Measurements from ENCODE around the gene ZC3H7A. TPM values are rescaled to one million over a fixed set of nuclear protein-coding genes. Genes with fewer than 3 reads are reported as not detected.

Gene ZC3H7A
- total and polyA plus RNA-seq, 10 of the 15 experiments (the other 5 are each of a cell fraction or from before 2014, with no cell fraction given), result 46.3 to 188 (median 68.6) TPM

DNA sequence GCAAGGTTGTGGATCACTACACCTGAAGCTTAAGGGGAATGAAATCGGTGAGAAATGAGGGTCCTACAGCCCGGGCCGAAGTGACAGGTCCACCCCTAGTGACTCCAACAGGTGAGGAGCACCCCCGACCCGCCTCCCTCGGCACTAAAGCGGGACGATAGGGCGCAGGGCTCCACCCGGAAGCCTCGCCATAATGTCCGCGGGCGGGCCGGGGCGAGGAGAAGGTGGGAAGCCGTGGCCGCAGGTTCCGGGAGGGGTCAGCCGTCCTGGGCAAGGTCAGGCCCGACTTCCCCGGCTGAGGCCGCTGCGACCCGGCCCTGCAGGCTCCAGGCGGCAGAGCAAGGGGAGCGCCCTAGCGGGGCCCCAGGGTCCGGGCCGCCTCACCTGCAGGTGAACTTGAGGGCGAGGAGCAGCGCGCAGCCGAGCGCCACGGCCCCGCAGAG, 54.9 kb downstream of the ZC3H7A start:
- Histone ChIP-seq H3K9me3 (replicated peaks; ENCODE audit: control insufficient read depth, insufficient read depth, low read length) (no peaks in the 10 kb centered on the region), H4K20me1 (ENCODE audit: control insufficient read depth, insufficient read depth) (no peaks in the 10 kb centered on the region; the same call in 1 of the 2 replicates), H3K4me3 (peak overlapping the region; percentile 83), H3K4me1 (ENCODE audit: control insufficient read depth, insufficient read depth, low read length) (peaks cover 13% of the 10 kb centered on the region), H3K27ac (ENCODE audit: control insufficient read depth, insufficient read depth) (peak overlapping the region; percentile 75), H2AFZ (ENCODE audit: control insufficient read depth, low read depth, low read length) (peak overlapping the region; percentile 48), H3K79me2 (ENCODE audit: control insufficient read depth, insufficient read depth, low read length) (peaks cover 64% of the 10 kb centered on the region), H3K36me3 (ENCODE audit: control insufficient read depth in 2 of 2, insufficient read depth in 2 of 2, low read length in 1 of 2) (peaks cover 0 to under 1% of the 10 kb centered on the region in 2 experiments; a peak in 1 of 4 replicates), H3K27me3 (replicated peaks in 1 of 2; ENCODE audit: control insufficient read depth in 2 of 2, insufficient read depth in 2 of 2, low read length in 1 of 2) (no peaks in the 10 kb centered on the region), H3K9ac (ENCODE audit: control insufficient read depth, insufficient read depth, low read length) (peak overlapping the region; percentile 95), H3K4me2 (ENCODE audit: control insufficient read depth, insufficient read depth) (peak overlapping the region; percentile 44; the same call in 1 of the 2 replicates)
- SMC1A ChIA-PET (ENCODE audit: uncharacterized antibody, unreplicated experiment), result interaction anchor here (0.7 to 9.4 kb wide), 10 partner anchors 10 to 210 kb away, joined by 3 to 124 read pairs (median 4); partner anchors contain the start of genes RSL1D1 and ZC3H7A
- intact Hi-C loops (cut with micrococcal nuclease; ENCODE audit: unreplicated experiment) (loop anchor here (2.0 to 5.0 kb wide), 2 partner anchors 40 to 55 kb away; partner anchors contain the start of gene ZC3H7A), in situ Hi-C loops (cut with MboI) (no loop called here)
- DNase-seq (ENCODE audit: low read depth, low spot score) (no peak), FAIRE-seq (no peak), ATAC-seq (peak; percentile 42)
- under 1% methylated on average over 36 of the region's 37 CpGs for WGBS (ENCODE audit: insufficient coverage, insufficient replicate concordance, low lambda C conversion rate, missing lambda C conversion rate)
- RAD21 ChIA-PET (ENCODE audit: unreplicated experiment), result interaction anchor here (0.9 to 3.8 kb wide), 15 partner anchors 9 to 335 kb away, joined by 3 to 53 read pairs (median 8); partner anchors contain the start of gene ZC3H7A
- no TSS peak for BruUV-seq (replicated peaks)
- CTCF ChIA-PET, result interaction anchor here (0.5 to 5.3 kb wide), 8 partner anchors 9 to 210 kb away, joined by 3 to 42 read pairs (median 5); partner anchors contain the start of gene ZC3H7A
- POLR2A ChIA-PET, result interaction anchor here (0.5 to 9.2 kb wide), 22 partner anchors 9 to 162 kb away, joined by 3 to 164 read pairs (median 4); partner anchors contain the start of gene ZC3H7A
- TF ChIP-seq LARP7 (IDR thresholded peaks at IDR 0.05) (no peak), TAF1 (IDR thresholded peaks at IDR 0.05; ENCODE audit: borderline replicate concordance, low read depth, low read length) (0 out of 2 replicates have a peak, but pooled peaks have one; percentile 7), ZNF592 (IDR thresholded peaks at IDR 0.05) (no peak), NR2F1 (conservative IDR thresholded peaks at IDR 0.05) (peak; percentile 74), ZBTB11 (CRISPR knock-in tag; IDR thresholded peaks at IDR 0.05) (0 out of 2 replicates have a peak, but pooled peaks have one; percentile 4)
- TF ChIP-seq, protein P1, sequence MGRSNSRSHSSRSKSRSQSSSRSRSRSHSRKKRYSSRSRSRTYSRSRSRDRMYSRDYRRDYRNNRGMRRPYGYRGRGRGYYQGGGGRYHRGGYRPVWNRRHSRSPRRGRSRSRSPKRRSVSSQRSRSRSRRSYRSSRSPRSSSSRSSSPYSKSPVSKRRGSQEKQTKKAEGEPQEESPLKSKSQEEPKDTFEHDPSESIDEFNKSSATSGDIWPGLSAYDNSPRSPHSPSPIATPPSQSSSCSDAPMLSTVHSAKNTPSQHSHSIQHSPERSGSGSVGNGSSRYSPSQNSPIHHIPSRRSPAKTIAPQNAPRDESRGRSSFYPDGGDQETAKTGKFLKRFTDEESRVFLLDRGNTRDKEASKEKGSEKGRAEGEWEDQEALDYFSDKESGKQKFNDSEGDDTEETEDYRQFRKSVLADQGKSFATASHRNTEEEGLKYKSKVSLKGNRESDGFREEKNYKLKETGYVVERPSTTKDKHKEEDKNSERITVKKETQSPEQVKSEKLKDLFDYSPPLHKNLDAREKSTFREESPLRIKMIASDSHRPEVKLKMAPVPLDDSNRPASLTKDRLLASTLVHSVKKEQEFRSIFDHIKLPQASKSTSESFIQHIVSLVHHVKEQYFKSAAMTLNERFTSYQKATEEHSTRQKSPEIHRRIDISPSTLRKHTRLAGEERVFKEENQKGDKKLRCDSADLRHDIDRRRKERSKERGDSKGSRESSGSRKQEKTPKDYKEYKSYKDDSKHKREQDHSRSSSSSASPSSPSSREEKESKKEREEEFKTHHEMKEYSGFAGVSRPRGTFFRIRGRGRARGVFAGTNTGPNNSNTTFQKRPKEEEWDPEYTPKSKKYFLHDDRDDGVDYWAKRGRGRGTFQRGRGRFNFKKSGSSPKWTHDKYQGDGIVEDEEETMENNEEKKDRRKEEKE (IDR thresholded peaks at IDR 0.05), result 0 out of 2 replicates have a peak, but pooled peaks have one; percentile 34
